T-helper 1 cell (primary cell): Measurements from ENCODE around the gene PSMD8.
"Not testable (repeated sequence)": the region's sequence is repeated elsewhere in the genome, so short reads cannot be mapped to it uniquely, and the experiment has no call there.

Source experiments
- DNase-seq, 5 donors: peaks; one replicate each; pipeline ENCODE4 v3.0.0-alpha.2; 2012 to 2020

The PSMD8 gene

GRCh38 chr19:38411041-38411712 is 36.8 kb downstream of the PSMD8 start:
- no peak for DNase-seq

- DNase-seq = not testable (repeated sequence)
Observed at GRCh38 chr19:38411898-38412297, 37.5 kb downstream of the PSMD8 start.

- no peak for DNase-seq
Observed at GRCh38 chr19:38412491-38412890, 38.1 kb downstream of the PSMD8 start.

GRCh38 chr19:38412961-38413360 is 38.6 kb downstream of the PSMD8 start:
- DNase-seq = no peak

- DNase-seq = no peak
Observed at GRCh38 chr19:38413416-38413815, 39.0 kb downstream of the PSMD8 start.

- no peak for DNase-seq
Observed at GRCh38 chr19:38417146-38417543, 42.8 kb downstream of the PSMD8 start.

GRCh38 chr19:38417544-38418506 is 43.5 kb downstream of the PSMD8 start:
- peak in 2 of 5 donors; percentile 29 to 89 for DNase-seq

GRCh38 chr19:38420935-38421334 is 46.6 kb downstream of the PSMD8 start:
- no peak for DNase-seq

- DNase-seq = no peak
Observed at GRCh38 chr19:38421856-38422255, 47.5 kb downstream of the PSMD8 start.

GRCh38 chr19:38422438-38422837 is 48.1 kb downstream of the PSMD8 start:
- DNase-seq = no peak

GRCh38 chr19:38424272-38424671 is 49.9 kb downstream of the PSMD8 start:
- no peak for DNase-seq

GRCh38 chr19:38425222-38425809 is 50.9 kb downstream of the PSMD8 start:
- no peak for DNase-seq

GRCh38 chr19:38425810-38426466 is 51.6 kb downstream of the PSMD8 start, which contains the start of gene RASGRP4:
TSS of gene RASGRP4 (minus strand) at chr19:38426219. CDS start at chr19:38426091, 128 bp downstream.
- DNase-seq = peak in 2 of 5 donors; percentile 19 to 50

- DNase-seq = peak in 1 of 5 donors; percentile 88
Observed at GRCh38 chr19:38427035-38427677, 52.8 kb downstream of the PSMD8 start.

GRCh38 chr19:38429055-38429810 is 54.9 kb downstream of the PSMD8 start:
- DNase-seq = peak in 1 of 5 donors; percentile 57

- DNase-seq = no peak
Observed at GRCh38 chr19:38429811-38430156, 55.4 kb downstream of the PSMD8 start.

- no peak for DNase-seq
Observed at GRCh38 chr19:38430931-38431330, 56.6 kb downstream of the PSMD8 start.

GRCh38 chr19:38433268-38433733 is 58.9 kb downstream of the PSMD8 start, which contains the start of gene RYR1:
TSS of gene RYR1 (plus strand) at chr19:38433691. CDS start at chr19:38433830, 139 bp downstream.
- peak in 3 of 5 donors; percentile 17 to 64 (median 23) for DNase-seq
